Islet precursor cell (in vitro differentiated cells): ENCODE measurements around the gene PDX1.

Experiments used
- DNase-seq: peaks from one replicate; pipeline ENCODE4 v3.0.0-alpha.2; 2018

PDX1 gene

DNA sequence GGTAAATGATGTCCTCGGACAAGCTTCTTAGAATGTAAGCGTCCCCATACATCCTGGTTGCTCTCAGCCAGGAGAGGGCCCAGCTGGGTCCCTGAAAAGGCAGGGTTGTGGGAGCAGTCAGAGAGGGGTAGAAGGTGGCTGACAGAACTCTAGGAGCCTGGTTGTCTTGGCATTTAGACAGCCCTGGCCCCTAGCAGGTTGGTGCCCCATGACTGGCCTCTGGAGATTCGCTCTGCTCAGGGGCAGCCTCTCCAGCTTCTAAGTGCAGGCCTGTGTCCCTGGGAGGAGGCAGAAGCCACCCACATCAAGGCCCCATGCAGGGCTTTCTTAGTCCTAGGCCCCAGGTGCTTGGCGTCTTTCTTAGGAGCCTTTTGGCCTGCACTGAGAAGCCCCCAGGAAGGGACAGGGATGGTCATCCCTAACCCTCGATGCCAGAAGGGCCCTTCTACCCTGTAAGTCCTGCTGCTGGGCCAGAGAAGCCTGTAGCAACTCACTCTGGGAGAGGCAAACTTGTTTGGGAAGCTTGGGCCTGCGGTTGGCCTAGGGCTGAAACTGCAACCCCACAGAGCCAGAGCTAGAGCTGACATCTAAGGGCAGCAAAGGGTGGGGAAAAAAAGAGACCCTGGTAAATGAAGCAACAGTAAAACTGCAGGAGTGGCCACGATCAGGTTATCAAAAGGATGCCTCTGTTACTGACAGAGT lies 52.1 kb downstream of the PDX1 start:
- peak; percentile 61 for DNase-seq

DNA sequence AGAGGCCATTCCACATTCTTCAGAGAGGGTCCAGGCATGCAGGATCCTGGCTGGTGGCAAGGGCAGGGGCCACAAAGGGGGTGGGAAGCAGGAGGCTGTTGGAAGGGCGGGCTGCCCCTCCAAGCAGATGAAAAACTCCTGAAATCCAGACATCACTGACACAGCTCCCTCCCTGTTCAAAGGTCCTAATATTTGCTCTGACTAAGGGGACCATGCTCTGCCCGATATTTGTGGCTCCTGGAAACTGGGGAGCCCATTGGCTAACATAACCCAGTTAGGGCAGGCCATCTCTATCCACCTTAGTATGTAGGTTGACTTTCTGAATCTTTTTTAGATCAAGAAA lies 52.6 kb downstream of the PDX1 start:
- DNase-seq = peak; percentile 43

DNA sequence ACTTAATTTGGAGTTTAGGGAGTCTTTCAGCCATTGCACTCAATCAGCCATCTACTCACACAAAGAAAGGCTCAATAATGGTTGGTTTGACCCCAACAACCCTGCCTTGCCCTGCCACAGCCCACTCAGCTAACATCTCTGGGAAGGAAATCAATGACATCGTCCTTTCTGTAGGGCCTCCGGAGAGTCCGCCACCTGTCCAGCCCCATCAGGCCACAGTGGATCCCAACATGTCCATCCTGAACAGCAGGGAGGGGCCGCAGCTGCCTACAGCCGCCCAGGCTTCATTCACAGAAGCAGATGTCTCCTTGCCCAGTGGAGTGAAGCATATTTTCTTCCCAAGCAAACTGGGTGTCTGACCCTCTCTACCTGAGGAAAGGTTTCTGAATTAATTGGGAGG lies 53.5 kb downstream of the PDX1 start:
- no peak for DNase-seq

DNA sequence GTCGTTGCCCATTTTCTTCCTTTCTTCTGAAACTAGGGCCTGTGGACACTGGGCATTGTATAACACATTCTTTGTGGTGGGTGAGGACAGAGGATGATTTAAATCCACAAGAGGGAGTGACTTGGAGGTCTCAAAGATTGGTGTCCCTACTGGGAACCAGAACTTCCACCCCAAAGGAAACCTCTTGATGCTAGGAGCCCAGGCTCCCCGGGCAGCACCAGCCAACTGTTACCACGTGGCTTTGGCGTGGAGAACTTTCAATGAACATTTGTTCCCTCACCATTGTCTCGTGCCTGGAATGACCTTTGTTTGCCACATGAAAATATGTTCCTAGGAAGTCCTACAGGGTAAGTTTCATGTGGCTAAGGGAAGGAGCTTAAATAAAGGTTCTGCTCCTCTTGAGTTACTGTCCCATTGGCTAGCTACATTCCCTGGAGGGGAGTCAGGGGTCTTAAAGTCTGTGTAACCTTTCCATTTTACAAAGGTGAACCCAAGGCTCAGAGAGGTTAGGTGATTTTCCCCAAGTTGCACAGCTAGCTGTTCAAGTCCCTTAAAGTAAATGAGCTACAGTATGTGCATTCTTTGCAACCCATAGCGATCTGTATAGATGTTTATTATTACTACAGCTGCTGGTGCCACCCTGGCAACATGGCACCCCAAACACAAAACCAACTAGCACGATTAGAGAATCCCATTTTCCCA lies 54.3 kb downstream of the PDX1 start:
- DNase-seq = no peak
